RWPE2 (cell line): Measurements from ENCODE around the gene CNTN4.

Source experiments
- ATAC-seq: fragments of 200-7000 bp; cut with Tn5 transposase; 3 replicates; pipeline ENCODE4 v1.9.1; 2021; ENCODE audit warnings: low read depth
- DNase-seq: peaks from one replicate; pipeline ENCODE4 v3.0.0-alpha.2; 2020; ENCODE audit warnings: low spot score
- H3K27ac ChIP-seq: fragments of 450-650 bp; 2 replicates; pipeline ENCODE4 v1.5.1; 2017; ENCODE audit warnings: mild to moderate bottlenecking; ENCODE audit not compliant: poor library complexity, severe bottlenecking
- H3K27me3 ChIP-seq: fragments of 250-450 bp; sonication (Bioruptor Pico); 2 replicates; pipeline ENCODE4 v1.5.1; 2021; ENCODE audit warnings: mild to moderate bottlenecking, moderate library complexity; ENCODE audit not compliant: insufficient read depth, poor library complexity, severe bottlenecking
- H3K36me3 ChIP-seq: fragments of 250-450 bp; sonication (Bioruptor Pico); 2 replicates; pipeline ENCODE4 v1.5.1; 2020; ENCODE audit warnings: low read depth, mild to moderate bottlenecking, moderate library complexity
- H3K4me1 ChIP-seq: fragments of 250-450 bp; sonication (Bioruptor Pico); 2 replicates; pipeline ENCODE4 v1.5.1; 2021; ENCODE audit warnings: mild to moderate bottlenecking, moderate library complexity; ENCODE audit not compliant: insufficient read depth, poor library complexity, severe bottlenecking
- H3K4me3 ChIP-seq: fragments of 250-450 bp; sonication (Bioruptor Pico); 2 replicates; pipeline ENCODE4 v1.5.1; 2021; ENCODE audit warnings: mild to moderate bottlenecking, moderate library complexity; ENCODE audit not compliant: severe bottlenecking
- H3K9me3 ChIP-seq: fragments of 250-450 bp; sonication (Bioruptor Pico); 2 replicates; pipeline ENCODE4 v1.5.1; 2021; ENCODE audit warnings: mild to moderate bottlenecking, moderate library complexity; ENCODE audit not compliant: severe bottlenecking
- CTCF ChIP-seq: fragments of 450-650 bp; IDR thresholded peaks from one replicate; pipeline ENCODE4 v1.5.1; 2017; ENCODE audit warnings: mild to moderate bottlenecking, moderate library complexity; ENCODE audit not compliant: poor library complexity, severe bottlenecking

The CNTN4 gene

GRCh38 chr3:2873986-2874385, 775.3 kb downstream of the CNTN4 start:
- Histone ChIP-seq H3K27me3 (no peaks in the 10 kb centered on the region), H3K4me1 (no peaks in the 10 kb centered on the region), H3K4me3 (no peak overlapping the region), H3K27ac (no peak overlapping the region), H3K9me3 (no peaks in the 10 kb centered on the region), H3K36me3 (no peaks in the 10 kb centered on the region)
- DNase-seq (no peak), ATAC-seq (no peak)
- TF ChIP-seq CTCF: no peak

DNA sequence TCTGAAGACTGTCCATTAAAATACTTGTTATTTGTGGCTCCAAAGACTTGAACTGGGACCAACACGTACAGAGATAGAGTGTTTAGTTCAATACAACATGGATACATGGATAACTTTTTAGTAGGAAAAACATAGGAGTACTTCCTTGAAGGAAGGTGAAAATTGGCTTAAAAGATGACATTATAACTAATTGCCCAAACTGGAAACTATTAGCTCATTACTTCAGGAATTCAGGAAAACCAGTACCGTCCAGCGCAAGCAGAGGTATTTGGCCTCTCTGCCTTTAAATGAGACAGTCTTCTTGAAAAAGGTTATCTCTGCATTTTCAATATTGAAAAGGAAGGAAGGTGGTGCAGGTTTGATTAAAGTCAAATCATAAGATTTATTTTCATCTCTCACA, 777.0 kb downstream of the CNTN4 start:
- Histone ChIP-seq H3K36me3 (no peaks in the 10 kb centered on the region), H3K9me3 (no peaks in the 10 kb centered on the region), H3K27me3 (no peaks in the 10 kb centered on the region), H3K4me3 (no peak overlapping the region), H3K4me1 (no peaks in the 10 kb centered on the region), H3K27ac (no peak overlapping the region)
- no peak for DNase-seq
- no peak for TF ChIP-seq CTCF
- no peak for ATAC-seq

- Histone ChIP-seq H3K27ac (no peak overlapping the region), H3K9me3 (no peaks in the 10 kb centered on the region), H3K4me3 (no peak overlapping the region), H3K4me1 (no peaks in the 10 kb centered on the region), H3K36me3 (no peaks in the 10 kb centered on the region), H3K27me3 (no peaks in the 10 kb centered on the region)
- ATAC-seq: no peak
- no peak for TF ChIP-seq CTCF
- DNase-seq: no peak
These were observed 777.7 kb downstream of the CNTN4 start for GRCh38 chr3:2876362-2876761.

DNA sequence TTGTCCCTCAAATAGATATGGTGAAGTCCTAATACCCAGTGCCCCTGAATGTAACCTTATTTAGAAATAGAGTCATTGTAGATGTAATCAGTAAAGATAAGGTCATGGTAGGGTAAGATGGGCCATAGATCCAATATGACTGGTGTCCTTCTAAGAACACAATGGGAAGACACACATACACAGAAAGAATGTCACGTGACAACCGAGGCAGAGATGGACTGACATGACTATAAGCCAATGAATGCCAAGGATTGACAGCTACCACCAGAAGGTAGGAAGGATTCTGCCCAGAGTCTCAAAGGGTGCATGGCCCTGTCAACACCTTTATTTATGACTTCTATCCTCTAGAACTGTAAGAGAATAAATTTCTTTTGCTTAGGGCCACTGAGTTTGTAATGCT, 780.4 kb downstream of the CNTN4 start:
- Histone ChIP-seq H3K36me3 (no peaks in the 10 kb centered on the region), H3K27me3 (no peaks in the 10 kb centered on the region), H3K4me3 (no peak overlapping the region), H3K9me3 (no peaks in the 10 kb centered on the region), H3K27ac (no peak overlapping the region), H3K4me1 (no peaks in the 10 kb centered on the region)
- ATAC-seq (no peak), DNase-seq (no peak)
- TF ChIP-seq CTCF: no peak

DNA sequence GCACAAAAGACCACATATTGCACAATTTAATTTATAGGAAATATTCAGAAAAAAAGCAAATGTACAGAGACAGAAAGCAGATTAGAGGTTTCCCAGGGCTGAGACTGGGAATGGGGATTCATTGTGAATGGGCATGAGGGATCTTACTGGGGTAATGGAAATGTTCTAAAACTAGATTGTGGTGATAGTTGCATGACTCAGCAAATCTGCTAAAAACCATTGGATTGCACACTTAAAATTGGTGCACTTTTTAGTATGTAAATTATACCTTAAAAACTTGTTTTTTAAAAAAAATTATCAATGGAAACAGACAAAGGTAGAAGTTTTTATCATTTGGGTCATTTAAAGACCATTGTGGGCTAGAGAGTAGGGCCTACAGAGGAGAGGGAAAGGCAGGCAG, 780.9 kb downstream of the CNTN4 start:
- no peak for TF ChIP-seq CTCF
- ATAC-seq (no peak), DNase-seq (no peak)
- H3K4me1 ChIP-seq: no peaks in the 10 kb centered on the region
- H3K36me3 ChIP-seq: no peaks in the 10 kb centered on the region
- H3K27ac ChIP-seq: no peak overlapping the region
- H3K9me3 ChIP-seq: no peaks in the 10 kb centered on the region
- H3K27me3 ChIP-seq: no peaks in the 10 kb centered on the region
- H3K4me3 ChIP-seq: no peak overlapping the region
